Neural cell (in vitro differentiated cells): ENCODE results near the gene RBKS. TPM values are rescaled to one million over a fixed set of nuclear protein-coding genes. Genes with fewer than 3 reads are reported as not detected.

ENCODE experiments used
- H2AFZ ChIP-seq: fragments of 200-600, 300-800 bp; sonication (generic), shearing (Covaris generic); 2 replicates; pipeline ENCODE4 v1.6.0; 2014; ENCODE audit warnings: low read depth, mild to moderate bottlenecking, antibody characterized with exemption, low read length, moderate library complexity
- H3F3A ChIP-seq: fragments of 200-600 bp; shearing (Covaris generic); 2 replicates; pipeline ENCODE4 v1.6.1; 2016; ENCODE audit warnings: mild to moderate bottlenecking, moderate library complexity, mixed read lengths, antibody characterized with exemption, low read length; ENCODE audit not compliant: insufficient read depth, poor library complexity, severe bottlenecking
- H3K27ac ChIP-seq: fragments of 200-600, 300-800 bp; sonication (generic), shearing (Covaris generic); 2 replicates; pipeline ENCODE4 v1.5.1; 2014; ENCODE audit warnings: mild to moderate bottlenecking, low read length, moderate library complexity
- H3K27me3 ChIP-seq: fragments of 300-800, 200-600 bp; sonication (generic), shearing (Covaris generic); 2 replicates; pipeline ENCODE4 v1.6.0; 2014; ENCODE audit warnings: mild to moderate bottlenecking, low read depth, low read length, moderate library complexity; ENCODE audit not compliant: insufficient read depth
- H3K36me3 ChIP-seq: fragments of 300-800, 200-600 bp; sonication (generic), shearing (Covaris generic); 2 replicates; pipeline ENCODE4 v1.5.1; 2014; ENCODE audit warnings: mild to moderate bottlenecking, antibody characterized with exemption, low read length, moderate library complexity; ENCODE audit not compliant: insufficient read depth
- H3K4me2 ChIP-seq: fragments of 300-800, 200-600 bp; sonication (generic), shearing (Covaris generic); 2 replicates; pipeline ENCODE4 v1.6.0; 2014; ENCODE audit warnings: mild to moderate bottlenecking, low read length
- H3K4me3 ChIP-seq: fragments of 300-800, 200-600 bp; sonication (generic), shearing (Covaris generic); 2 replicates; pipeline ENCODE4 v1.5.1; 2014; ENCODE audit warnings: mild to moderate bottlenecking, low read length, moderate library complexity
- H3K79me2 ChIP-seq: fragments of 200-600 bp; shearing (Covaris generic); replicated peaks from 2 replicates; pipeline ENCODE4 v1.6.0; 2014; ENCODE audit warnings: mild to moderate bottlenecking, low read length, moderate library complexity; ENCODE audit not compliant: insufficient read depth
- H3K9ac ChIP-seq: fragments of 300-800, 200-600 bp; sonication (generic), shearing (Covaris generic); 2 replicates; pipeline ENCODE4 v1.6.1; 2016; ENCODE audit warnings: mild to moderate bottlenecking, low read length, mixed read lengths
- H3K9me2 ChIP-seq: fragments of 200-600 bp; shearing (Covaris generic); 2 replicates; pipeline ENCODE4 v1.6.1; 2016; ENCODE audit warnings: mild to moderate bottlenecking, low read length, mixed read lengths; ENCODE audit not compliant: insufficient read depth
- H3K9me3 ChIP-seq: fragments of 200-600, 300-800 bp; sonication (generic), shearing (Covaris generic); 2 replicates; pipeline ENCODE4 v1.6.1; 2016; ENCODE audit warnings: mild to moderate bottlenecking, mixed run types, low read length, moderate library complexity, mixed read lengths
- H4K20me1 ChIP-seq: fragments of 200-600 bp; shearing (Covaris generic); 2 replicates; pipeline ENCODE4 v1.6.1; 2016; ENCODE audit warnings: mild to moderate bottlenecking, mixed run types; ENCODE audit not compliant: insufficient read depth
- EP300 ChIP-seq: fragments of 450-650 bp; conservative IDR thresholded peaks from 2 replicates; pipeline ENCODE4 v1.6.1; 2014; ENCODE audit warnings: antibody characterized with exemption, mild to moderate bottlenecking, moderate library complexity; ENCODE audit not compliant: poor library complexity, severe bottlenecking
- EZH2 ChIP-seq: fragments of 200-600, 300-800 bp; shearing (Covaris generic), sonication (generic); IDR thresholded peaks from 2 replicates; pipeline ENCODE4 v1.6.1; 2014; ENCODE audit warnings: antibody characterized with exemption, low read length, borderline replicate concordance, mild to moderate bottlenecking; ENCODE audit not compliant: insufficient read depth, poor library complexity, severe bottlenecking
- MXI1 ChIP-seq: fragments of 450-650 bp; conservative IDR thresholded peaks from 2 replicates; pipeline ENCODE4 v1.6.1; 2014; ENCODE audit warnings: antibody characterized with exemption, mild to moderate bottlenecking; ENCODE audit not compliant: poor library complexity, severe bottlenecking
- POLR2AphosphoS5 ChIP-seq: IDR thresholded peaks from 2 replicates; pipeline ENCODE4 v1.6.1; 2012
- RAD21 ChIP-seq: fragments of 450-650 bp; conservative IDR thresholded peaks from 2 replicates; pipeline ENCODE4 v1.6.1; 2014; ENCODE audit warnings: antibody characterized with exemption, mild to moderate bottlenecking, moderate library complexity
- REST ChIP-seq: IDR thresholded peaks from 2 replicates; pipeline ENCODE4 v1.6.1; 2012; ENCODE audit warnings: borderline replicate concordance
- SMC3 ChIP-seq: fragments of 450-650 bp; conservative IDR thresholded peaks from 2 replicates; pipeline ENCODE4 v1.6.1; 2014; ENCODE audit warnings: antibody characterized with exemption, mild to moderate bottlenecking, moderate library complexity; ENCODE audit not compliant: poor library complexity
- TAF1 ChIP-seq: IDR thresholded peaks from 2 replicates; pipeline ENCODE4 v1.6.1; 2012; ENCODE audit warnings: low read depth
- polyA plus RNA-seq: library from polyadenylated mRNA; depleted of rRNA; stranded (reverse); fragments of >200 nt; gene quantifications from 2 replicates; pipeline ENCODE4 v1.2.3, GENCODE V29; 2014
- TF ChIP-seq, protein P1 (sequence below): fragments of 450-650 bp; IDR thresholded peaks from 2 replicates; pipeline ENCODE4 v1.5.1; 2014; ENCODE audit warnings: antibody characterized with exemption, mild to moderate bottlenecking, moderate library complexity; ENCODE audit not compliant: poor library complexity, severe bottlenecking

Gene RBKS
- polyA plus RNA-seq, 1 donor from 2014 or later: 5.4 TPM

- TF ChIP-seq, protein P1, sequence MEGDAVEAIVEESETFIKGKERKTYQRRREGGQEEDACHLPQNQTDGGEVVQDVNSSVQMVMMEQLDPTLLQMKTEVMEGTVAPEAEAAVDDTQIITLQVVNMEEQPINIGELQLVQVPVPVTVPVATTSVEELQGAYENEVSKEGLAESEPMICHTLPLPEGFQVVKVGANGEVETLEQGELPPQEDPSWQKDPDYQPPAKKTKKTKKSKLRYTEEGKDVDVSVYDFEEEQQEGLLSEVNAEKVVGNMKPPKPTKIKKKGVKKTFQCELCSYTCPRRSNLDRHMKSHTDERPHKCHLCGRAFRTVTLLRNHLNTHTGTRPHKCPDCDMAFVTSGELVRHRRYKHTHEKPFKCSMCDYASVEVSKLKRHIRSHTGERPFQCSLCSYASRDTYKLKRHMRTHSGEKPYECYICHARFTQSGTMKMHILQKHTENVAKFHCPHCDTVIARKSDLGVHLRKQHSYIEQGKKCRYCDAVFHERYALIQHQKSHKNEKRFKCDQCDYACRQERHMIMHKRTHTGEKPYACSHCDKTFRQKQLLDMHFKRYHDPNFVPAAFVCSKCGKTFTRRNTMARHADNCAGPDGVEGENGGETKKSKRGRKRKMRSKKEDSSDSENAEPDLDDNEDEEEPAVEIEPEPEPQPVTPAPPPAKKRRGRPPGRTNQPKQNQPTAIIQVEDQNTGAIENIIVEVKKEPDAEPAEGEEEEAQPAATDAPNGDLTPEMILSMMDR: no peak
- TF ChIP-seq POLR2AphosphoS5: no peak
- TF ChIP-seq REST: no peak
- no peak for TF ChIP-seq RAD21
- no peak for TF ChIP-seq EZH2
- no peaks in the 10 kb centered on the region for H3K9me3 ChIP-seq
- H3K79me2 ChIP-seq: no peaks in the 10 kb centered on the region
- no peaks in the 10 kb centered on the region for H3K9me2 ChIP-seq
- no peak overlapping the region for H3K4me2 ChIP-seq
- no peaks in the 10 kb centered on the region for H3F3A ChIP-seq
- H4K20me1 ChIP-seq: no peaks in the 10 kb centered on the region
- no peak overlapping the region for H3K4me3 ChIP-seq
- no peak overlapping the region for H2AFZ ChIP-seq
- no peak overlapping the region for H3K27ac ChIP-seq
- H3K9ac ChIP-seq: no peak overlapping the region
- H3K27me3 ChIP-seq: no peaks in the 10 kb centered on the region
- no peaks in the 10 kb centered on the region for H3K36me3 ChIP-seq
Observed at GRCh38 chr2:27811768-27812167, 78.4 kb downstream of the RBKS start.

- no peak for TF ChIP-seq TAF1
- no peak for TF ChIP-seq EP300
- no peak for TF ChIP-seq EZH2
- TF ChIP-seq MXI1: no peak
- no peak for TF ChIP-seq POLR2AphosphoS5
- Histone ChIP-seq H3K36me3 (no peaks in the 10 kb centered on the region), H3K9ac (no peak overlapping the region), H3K4me3 (no peak overlapping the region), H3K9me2 (no peaks in the 10 kb centered on the region), H3K27me3 (no peaks in the 10 kb centered on the region), H4K20me1 (no peaks in the 10 kb centered on the region), H3K9me3 (no peaks in the 10 kb centered on the region), H3F3A (no peaks in the 10 kb centered on the region), H3K4me2 (no peak overlapping the region), H2AFZ (no peak overlapping the region), H3K27ac (no peak overlapping the region), H3K79me2 (no peaks in the 10 kb centered on the region)
Observed at GRCh38 chr2:27810455-27810854, 79.7 kb downstream of the RBKS start.

DNA sequence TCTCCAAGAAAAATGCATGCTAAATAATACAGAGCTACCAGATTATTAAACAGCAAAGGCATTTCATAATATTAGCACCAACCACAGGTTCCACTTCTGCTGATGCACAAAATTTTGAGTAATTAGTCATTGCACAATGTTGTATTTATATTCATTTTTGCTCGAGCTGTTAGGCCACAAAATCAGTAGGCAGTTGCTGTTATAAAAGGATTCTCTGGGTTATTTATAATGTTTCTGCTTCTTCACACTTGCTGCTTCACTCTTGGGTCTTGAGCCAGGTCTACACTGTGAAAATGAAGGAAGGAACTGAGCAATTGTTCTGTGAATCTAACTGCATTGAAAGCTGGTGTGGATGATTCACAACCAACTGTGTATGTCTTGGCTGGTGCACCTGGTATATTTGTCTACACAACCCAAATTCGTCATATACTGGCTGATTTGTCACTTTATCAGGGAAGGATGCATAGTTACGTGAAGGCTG lies 80.4 kb downstream of the RBKS start:
- Histone ChIP-seq H3F3A (no peaks in the 10 kb centered on the region), H4K20me1 (no peaks in the 10 kb centered on the region), H3K36me3 (no peaks in the 10 kb centered on the region), H3K27ac (no peak overlapping the region), H2AFZ (no peak overlapping the region), H3K79me2 (no peaks in the 10 kb centered on the region), H3K4me2 (no peak overlapping the region), H3K27me3 (no peaks in the 10 kb centered on the region), H3K9me2 (no peaks in the 10 kb centered on the region), H3K4me3 (no peak overlapping the region), H3K9me3 (no peaks in the 10 kb centered on the region), H3K9ac (no peak overlapping the region)
- TF ChIP-seq, protein P1: no peak
- TF ChIP-seq SMC3 (no peak), EP300 (no peak), REST (no peak), MXI1 (no peak), POLR2AphosphoS5 (no peak), RAD21 (no peak), EZH2 (no peak), TAF1 (no peak)
